ENCODE data around the gene CTDSP1.

The CTDSP1 gene

DNA sequence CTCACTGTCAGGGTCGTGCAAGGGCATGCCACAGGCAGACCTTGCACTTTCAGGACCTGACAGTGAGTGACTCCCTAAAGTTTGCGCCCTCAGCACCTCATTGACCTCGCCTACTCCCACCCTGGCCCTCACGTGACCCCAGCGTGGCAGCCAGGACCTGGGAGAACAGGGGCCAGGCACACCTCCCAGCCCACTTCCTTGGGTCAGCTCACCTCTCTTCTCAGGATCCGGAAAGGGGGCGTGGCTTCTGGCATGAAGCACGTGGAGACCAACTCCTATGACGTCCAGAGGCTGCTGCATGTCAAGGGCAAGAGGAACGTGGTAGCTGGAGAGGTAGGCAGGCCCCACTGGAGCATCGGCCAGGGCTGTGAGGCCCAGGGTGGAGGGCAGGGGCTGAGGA lies 28.1 kb downstream of the CTDSP1 start:
- FAIRE-seq = no peak

DNA sequence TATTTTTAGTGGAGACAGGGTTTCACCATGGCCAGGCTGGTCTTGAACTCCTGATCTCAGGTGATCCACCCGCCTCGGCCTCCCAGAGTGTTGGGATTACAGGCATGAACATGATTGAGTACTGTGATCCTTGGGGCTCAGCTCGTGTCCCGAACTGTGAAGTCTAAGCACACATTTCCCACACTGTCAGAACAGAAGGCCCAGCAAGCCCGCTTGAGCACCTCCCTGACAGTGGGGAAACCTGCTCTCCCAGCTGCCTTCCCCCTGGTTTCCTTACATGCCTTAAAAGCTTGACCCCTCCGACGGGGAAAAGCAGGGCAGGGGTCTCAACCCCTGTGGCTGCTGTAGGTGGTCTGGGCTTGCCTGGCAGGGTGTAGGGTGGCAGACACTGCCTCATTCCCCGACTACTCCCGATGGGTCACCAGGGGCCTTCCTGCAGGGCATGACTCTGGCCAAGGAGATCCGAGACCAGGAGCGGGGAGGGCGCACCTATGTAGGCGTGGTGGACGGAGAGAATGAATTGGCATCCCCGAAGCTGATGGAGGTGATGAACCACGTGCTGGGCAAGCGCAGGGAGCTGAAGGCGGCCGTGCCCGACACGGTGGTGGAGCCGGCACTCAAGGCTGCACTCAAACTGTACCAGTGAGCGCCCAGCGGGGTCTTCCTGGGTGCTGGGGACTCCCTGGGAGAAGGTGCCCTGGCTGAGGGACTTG lies 29.3 kb downstream of the CTDSP1 start:
- FAIRE-seq = no peak

DNA sequence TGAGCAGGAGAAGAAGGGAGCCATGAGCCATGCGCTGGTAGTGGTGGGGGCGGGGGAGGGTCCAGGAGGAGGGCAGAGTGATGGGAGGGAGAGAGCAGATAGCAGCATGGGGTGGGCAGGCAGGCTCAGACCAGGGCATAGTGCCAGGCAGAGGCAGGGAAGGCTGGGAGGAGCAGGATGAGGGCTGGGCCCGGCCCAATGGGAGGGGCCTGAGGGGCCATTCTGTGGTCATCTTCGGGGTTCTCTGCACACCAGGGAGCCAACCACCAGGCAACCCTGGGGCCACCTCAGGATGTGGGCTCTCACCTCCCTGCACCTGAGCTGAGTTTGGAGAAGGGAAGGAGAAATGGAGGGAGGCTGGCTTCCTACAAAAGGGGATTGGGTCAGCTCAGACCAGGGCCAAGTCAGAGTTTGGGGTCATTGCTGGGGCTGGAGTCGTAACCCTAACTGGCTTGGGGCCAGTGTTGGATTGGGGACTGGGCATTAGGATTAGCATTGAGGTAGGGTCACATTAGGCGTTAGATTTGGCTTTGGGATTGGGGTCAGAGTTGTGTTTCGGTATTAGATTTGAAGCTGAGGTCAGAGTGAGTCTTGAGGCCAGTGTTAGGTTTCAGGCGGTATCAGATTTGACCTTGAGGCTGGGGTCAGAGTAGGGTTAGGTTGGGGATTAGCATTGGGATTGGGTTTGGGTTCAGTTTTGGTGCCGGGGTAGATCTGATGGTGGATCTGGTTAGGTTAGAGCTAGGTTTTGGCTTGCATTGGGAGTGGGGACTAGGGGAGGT lies 30.4 kb downstream of the CTDSP1 start:
- FAIRE-seq = no peak

DNA sequence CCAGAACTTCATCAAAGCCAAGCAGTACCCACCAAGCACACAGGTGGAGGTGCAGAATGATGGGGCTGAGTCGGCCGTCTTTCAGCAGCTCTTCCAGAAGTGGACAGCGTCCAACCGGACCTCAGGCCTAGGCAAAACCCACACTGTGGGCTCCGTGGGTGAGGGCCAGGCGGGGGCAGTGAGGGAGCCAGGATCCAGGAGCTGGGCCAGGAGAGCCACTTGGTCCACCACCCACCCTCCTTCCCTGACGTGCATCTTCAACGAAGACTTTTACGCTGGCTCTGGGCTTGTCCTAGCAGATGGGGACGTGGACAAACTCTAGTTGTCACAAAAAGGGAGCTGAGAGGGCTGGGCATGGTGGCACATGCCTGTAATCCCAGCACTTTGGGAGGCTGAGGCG lies 31.1 kb downstream of the CTDSP1 start:
- FAIRE-seq = no peak

DNA sequence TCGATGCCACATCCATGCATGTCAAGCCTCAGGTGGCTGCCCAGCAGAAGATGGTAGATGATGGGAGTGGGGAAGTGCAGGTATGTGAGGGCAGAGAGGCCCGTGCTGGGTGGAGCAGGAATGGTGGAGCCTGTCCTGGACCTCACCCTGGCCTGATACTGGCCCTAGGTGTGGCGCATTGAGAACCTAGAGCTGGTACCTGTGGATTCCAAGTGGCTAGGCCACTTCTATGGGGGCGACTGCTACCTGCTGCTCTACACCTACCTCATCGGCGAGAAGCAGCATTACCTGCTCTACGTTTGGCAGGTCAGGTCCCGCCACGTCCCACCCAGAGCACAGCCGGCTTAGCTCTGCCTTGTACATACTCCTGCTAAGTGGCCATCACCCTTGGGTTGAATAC lies 32.2 kb downstream of the CTDSP1 start:
- FAIRE-seq = no peak

DNA sequence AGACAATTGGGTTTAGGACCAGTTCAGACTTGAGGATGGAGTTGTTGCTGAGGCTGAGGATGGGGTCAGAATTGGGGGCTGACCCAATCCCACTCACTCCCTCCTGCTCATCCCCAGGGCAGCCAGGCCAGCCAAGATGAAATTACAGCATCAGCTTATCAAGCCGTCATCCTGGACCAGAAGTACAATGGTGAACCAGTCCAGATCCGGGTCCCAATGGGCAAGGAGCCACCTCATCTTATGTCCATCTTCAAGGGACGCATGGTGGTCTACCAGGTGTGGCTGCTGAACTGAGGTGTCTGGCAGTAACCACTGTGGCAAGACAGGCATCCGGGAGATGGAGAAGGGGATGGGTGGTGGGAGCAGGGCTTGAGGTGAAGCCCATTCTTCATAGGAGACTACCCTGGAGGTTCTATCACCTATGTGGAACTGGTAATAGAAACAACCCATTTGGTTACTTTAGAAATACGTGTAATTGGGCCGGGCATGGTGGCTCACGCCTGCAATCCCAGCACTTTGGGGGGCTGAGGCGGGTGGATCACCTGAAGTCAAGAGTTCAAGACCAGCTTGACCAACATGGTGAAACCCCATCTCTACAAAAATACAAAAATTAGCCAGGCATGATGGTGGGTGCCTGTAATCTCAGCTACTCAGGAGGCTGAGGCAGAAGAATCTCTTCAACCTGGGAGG lies 33.2 kb downstream of the CTDSP1 start:
- no peak for FAIRE-seq

DNA sequence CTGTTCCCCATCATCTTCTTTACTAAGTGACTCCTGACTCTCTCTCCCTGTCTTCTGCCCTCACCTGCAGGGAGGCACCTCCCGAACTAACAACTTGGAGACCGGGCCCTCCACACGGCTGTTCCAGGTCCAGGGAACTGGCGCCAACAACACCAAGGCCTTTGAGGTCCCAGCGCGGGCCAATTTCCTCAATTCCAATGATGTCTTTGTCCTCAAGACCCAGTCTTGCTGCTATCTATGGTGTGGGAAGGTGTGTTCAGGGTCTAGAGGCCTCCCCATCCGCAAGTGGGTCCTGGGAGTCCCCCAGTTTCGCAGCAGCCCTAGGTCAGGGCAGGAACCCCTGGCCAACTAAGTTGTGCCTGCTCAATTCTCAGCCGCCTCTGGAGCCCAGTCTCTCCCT lies 34.8 kb downstream of the CTDSP1 start:
- no peak for FAIRE-seq

DNA sequence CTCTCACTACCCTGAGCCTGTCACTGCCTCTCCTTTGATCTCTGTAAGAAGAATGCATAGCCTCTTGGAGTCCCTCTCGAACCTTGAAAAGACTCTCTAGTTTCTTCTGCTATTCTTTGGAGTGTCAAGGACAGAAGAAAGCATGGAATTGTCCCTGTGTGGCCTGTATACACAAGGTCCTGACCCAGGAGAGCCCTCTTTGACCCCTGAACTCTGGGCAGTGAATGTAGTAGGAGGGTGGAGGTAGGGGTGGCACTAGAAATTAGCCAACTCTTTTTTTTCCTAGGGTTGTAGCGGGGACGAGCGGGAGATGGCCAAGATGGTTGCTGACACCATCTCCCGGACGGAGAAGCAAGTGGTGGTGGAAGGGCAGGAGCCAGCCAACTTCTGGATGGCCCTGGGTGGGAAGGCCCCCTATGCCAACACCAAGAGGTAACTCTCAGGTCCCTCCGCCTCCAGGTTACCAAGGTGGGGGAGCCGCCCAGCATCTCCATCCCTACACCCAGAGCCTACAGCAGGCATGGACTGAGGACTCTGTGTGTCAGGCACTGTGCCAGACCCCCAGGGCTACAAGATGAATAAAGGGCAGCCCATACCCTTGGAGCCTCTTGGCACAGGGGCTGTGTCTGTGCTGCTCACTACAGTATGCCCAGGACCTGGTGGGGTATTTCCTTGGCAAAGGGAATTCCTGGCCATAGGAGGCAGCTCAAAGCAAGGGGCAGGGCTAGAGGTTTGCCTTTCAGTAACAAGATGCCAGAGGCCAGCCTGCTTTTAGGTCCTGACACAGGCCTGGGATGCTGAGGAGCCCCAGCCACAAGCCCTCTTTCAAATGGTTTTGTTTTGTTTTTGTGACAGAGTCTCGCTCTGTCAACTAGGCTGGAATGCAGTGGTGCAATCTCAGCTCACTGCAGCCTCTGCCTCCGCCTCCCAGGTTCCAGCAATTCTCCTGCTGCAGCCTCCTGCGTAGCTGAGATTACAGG lies 35.6 kb downstream of the CTDSP1 start:
- no peak for FAIRE-seq

DNA sequence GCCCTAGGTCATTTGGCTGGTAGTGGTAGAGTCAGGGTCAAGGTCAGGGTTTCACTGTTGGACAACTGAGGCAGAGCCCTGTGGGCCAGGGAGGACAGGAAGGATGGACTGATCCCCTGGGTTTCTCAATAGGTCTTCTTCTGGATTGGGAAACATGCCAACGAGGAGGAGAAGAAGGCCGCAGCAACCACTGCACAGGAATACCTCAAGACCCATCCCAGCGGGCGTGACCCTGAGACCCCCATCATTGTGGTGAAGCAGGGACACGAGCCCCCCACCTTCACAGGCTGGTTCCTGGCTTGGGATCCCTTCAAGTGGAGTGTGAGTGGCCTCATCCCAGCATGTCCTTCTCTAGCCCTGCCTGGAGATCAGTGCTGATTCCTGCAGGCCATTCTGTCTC lies 37.3 kb downstream of the CTDSP1 start:
- no peak for FAIRE-seq

DNA sequence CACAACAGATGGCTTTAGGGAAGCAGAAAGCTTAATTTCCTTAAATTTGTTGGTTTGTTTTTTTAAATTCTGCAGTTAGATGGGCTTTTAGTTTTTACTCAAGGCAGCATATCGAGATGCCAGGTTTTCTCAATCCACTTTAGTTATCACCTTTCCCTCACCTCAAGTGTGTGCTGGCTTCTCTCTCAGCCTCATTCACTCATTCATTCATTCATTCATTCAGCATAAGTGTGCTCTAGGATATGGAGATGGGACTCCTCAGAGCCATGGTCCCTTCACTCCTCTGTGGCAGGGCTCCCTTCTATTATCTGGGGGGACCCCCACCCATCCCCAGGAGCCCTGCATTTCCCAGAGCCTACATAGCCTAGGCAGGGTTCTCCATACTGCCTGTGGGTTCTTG lies 38.3 kb downstream of the CTDSP1 start:
- FAIRE-seq = no peak

DNA sequence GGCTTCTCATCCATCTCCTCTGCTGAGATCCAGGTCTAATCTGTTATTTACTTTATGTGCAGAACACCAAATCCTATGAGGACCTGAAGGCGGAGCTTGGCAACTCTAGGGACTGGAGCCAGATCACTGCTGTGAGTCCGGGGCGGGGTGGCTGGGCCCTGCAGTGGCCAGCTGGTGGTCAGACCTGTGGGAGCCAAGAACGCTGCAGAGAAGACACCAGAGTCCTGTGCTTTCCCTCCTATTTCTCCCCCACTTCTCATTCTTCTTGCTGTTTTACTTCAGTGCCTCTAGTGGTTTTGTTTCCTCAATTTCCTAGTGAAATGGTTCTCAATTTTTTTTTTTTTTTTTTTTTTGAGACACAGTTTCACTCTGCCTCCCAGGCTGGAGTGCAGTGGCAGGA lies 38.9 kb downstream of the CTDSP1 start:
- no peak for FAIRE-seq

DNA sequence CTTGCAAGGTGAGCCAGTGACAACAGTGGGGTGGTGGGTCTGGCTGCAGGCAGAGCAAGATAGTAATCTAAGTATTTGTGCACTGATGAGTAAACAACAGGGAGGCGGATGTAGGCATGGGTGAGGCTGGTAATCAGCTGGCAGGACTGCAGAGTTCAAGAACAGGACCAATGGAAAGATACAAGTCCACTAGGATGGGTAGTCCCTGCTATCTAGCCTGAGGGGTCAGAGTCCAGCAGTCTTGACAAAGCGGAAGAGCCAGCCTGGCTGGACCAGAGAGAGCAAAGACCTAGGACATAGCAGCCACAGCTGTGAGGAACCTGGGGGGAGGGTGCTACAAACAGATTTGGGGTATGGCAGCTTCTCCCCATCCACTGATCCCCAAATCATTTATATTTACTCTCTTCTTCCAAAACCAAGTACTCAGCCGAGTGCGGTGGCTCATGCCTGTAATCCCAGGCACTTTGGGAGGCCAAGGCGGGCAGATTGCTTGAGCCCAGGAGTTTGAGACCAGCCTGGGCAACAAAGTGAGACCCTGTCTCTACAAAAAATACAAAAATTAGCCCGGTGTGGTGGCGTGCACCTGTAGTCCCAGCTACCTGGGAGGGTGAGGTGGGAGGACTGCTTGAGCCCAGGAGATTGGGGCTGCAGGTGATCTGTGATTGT lies 45.2 kb downstream of the CTDSP1 start:
- no peak for FAIRE-seq

DNA sequence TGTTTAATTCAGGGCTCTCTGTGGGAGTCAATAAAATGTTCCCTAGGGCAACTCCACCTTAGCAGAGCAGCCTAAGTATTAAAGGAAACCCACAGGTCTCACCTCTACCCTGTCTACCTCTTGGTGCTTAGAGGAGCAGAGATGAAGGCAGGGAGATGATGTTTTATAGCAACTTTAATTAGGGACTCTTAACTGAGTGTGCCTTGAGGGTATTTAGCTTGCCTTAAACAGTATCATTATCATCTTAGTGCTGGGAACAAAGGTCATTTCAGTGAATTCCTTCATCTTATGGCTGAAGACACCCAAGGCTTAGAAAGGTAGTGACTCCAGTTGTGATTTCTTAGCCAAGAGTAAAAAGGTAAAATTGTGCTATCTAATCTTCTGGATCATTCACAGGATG lies 45.9 kb downstream of the CTDSP1 start:
- FAIRE-seq = no peak

DNA sequence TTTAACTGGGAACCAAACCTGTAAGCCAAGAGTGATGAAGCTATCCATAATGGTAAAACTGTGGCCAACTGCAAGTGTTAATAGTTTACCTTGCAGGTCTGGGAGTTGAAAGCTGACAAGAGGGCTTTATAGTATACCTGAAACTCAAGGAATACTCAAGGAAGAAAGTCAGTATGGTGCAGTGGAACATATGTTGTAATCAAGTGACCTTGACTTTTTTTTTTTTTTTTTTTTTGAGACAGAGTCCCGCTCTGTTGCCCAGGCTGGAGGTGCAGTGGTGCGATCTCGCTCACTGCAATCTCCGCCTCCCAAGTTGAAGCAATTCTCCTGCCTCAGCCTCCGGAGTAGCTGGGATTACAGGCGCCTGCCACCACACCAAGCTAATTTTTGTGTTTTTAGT lies 46.9 kb downstream of the CTDSP1 start:
- no peak for FAIRE-seq

DNA sequence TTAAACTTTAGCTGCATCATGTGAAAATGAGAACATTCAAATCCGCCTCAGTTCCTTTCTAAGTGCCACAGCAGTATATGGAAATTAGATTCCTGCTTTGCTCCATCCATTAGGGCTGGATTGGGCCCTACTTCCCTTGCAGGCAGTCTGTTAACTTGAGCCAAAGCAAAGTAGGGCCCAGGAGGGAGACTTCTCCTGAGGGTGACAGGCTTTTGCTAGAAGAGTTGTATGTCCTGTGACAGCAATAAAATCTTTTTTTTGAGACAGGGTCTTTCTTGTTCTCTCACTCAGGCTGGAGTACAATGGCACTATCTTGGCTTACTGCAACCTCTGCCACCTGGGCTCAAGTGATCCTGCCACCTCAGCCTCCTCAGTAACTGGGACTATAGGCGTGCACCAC lies 47.4 kb downstream of the CTDSP1 start:
- FAIRE-seq = no peak

DNA sequence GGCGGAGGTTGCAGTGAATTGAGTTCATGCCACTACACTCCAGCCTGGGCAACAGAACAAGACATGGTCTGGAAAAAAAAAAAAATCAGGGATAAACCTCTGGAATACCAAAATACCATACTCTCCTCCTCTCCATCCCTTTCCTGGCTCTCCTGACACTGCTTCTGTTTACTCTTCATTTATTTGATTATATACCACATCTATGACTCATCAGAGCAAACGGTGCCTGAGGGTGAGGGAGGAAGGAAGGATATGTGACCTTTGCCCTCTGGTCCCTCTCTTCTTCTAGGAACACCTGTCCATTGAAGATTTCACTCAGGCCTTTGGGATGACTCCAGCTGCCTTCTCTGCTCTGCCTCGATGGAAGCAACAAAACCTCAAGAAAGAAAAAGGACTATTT lies 49.3 kb downstream of the CTDSP1 start:
- no peak for FAIRE-seq

DNA sequence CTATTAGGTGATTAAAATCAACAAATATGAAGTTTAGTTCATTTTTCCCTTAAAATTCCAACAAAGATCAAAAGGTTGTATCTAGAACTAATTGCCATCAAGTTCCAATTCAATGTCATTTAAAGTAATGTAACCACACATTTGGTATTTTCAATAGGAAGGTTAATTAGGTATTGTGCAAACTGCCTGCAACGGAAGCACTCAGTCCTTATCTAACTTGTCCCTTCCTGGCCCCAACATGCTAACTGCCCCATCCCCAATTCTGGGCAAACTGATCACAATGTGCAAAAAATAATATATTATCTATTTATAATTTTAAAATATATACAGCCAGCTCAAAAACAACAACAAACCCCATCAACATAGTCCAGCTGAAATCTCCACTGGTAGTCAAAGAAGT lies 52.4 kb downstream of the CTDSP1 start:
- no peak for FAIRE-seq
